Measurements from ENCODE around the gene HMOX1.
"Not testable (repeated sequence)": the region's sequence is repeated elsewhere in the genome, so short reads cannot be mapped to it uniquely, and the experiment has no call there.

The HMOX1 gene

GRCh38 chr22:35350539-35351503 is 30.1 kb upstream of the HMOX1 start:
- DNase-seq (ENCODE audit: low read depth, low spot score), result peak; percentile 70

DNA sequence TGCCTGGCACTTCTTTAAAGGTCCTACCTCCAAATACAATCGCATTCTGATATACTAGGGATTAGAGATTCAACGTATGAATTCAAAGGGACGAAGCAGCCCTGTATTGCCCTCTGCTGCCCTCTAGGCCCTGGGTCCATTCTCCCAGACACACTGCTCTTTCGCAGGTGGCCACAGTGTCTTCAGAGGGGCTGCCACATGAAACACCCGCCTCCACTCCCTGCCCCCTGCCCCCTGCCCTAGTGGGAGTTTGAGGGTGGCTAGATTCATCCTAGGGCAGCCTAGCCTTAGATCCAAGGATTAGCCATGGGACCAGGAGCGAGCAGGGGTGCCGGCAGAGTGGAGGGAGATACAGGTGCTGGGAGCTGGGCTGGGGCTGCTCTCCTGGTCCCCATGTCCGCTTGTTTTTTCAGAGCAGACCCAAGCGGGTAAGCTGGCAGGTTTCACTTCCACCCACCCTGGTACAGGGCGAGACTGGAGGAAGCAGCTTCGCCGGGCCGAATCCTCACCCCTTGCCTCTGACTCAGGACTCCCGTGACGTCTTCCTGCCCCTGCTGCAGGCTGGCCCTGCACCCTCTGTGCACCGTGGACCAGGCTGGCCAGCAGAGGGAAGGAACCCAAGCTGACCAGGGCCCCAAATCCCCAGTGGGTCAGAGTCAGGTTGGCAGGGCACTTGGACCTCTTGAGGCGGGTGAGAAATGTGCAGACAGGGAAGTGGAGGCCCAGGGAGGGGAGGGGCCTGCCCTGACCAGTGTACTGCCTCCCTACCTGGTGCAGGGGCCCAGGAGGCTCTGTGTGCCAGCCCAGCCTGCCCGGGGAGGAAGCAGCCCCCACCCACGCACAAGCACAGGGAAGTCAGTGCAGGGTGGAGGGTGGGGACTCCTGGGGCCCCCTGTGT is 28.4 kb upstream of the HMOX1 start:
- DNase-seq (ENCODE audit: low read depth, low spot score), result no peak

- no peak for DNase-seq (ENCODE audit: low read depth, low spot score)
Observed at GRCh38 chr22:35353318-35353717, 27.6 kb upstream of the HMOX1 start.

GRCh38 chr22:35354068-35354467 is 26.8 kb upstream of the HMOX1 start:
- DNase-seq (ENCODE audit: low read depth, low spot score), result no peak

- no peak for DNase-seq (ENCODE audit: low read depth, low spot score)
Observed at GRCh38 chr22:35357883-35358621, 22.8 kb upstream of the HMOX1 start.

GRCh38 chr22:35359380-35360065 is 21.4 kb upstream of the HMOX1 start:
- DNase-seq (ENCODE audit: low read depth, low spot score), result no peak

DNA sequence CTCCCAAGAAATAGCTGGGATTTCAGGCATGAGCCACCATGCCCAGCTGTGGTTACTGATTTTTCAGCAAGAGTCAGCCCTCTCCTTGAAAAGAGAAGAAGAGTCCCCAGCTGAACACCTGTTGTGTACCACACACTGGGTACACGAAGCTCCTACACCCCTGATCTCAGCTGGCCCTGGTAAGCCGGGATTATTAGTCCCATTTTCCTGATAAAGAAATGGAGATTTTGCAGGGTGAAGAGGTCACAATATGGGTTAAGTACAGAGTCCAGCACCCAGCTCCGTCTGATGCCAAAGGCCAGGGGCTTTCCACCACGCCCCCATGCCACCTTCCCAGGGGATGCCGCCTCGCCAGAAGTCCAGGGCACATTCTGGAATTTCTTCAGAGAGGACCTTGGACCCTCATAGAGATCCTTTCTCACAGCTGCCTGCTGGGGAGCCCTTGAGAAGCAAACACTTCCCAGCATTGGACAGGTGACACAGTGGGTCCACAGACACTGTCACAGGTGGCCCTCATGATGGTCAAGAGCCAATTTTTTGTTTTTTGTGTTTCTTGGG is 19.8 kb upstream of the HMOX1 start:
- DNase-seq (ENCODE audit: low read depth, low spot score), result no peak

DNA sequence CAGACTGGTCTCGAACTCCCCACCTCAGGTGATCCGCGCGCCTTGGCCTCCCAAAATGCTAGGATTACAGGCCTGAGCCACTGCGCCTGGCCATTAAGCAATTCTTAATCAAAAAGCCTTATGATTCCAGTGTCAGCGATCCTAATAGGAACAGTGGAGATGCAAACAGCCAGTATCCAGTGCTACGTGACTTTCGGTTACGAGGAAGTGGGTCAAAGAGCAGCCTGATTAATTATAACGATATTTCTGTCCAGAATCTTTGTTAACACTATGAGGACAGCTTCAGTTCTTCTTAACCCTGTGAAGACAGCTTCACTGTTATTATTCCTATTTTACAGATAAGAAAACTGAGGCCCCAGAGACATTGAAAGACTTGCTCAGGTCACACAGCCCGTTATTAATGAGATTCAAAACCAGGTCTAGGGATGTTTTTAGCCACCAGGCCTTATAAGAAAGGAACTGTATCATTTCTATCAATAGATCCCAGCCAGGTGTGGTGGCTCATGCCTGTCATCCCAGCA is 17.3 kb upstream of the HMOX1 start:
- no peak for DNase-seq (ENCODE audit: low read depth, low spot score)

DNA sequence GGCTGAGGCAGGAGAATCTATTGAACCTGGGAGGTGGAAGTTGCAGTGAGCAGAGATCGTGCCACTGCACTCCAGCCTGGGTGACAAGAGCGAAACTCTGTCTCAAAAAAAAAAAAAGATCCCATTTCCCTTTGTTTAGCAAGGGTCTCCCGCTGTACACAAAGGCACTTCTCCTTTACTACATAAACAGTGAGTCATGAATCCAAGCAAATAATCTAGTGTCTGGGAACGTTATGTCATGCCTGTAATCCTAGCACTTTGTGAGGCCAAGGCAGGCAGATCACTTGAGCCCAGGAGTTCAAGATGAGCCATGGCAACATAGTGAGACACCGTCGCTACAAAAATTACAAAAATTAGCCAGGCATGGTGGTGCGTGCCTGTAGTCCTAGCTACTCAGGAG is 16.7 kb upstream of the HMOX1 start:
- DNase-seq (ENCODE audit: low read depth, low spot score), result not testable (repeated sequence)

GRCh38 chr22:35367331-35367886 is 13.5 kb upstream of the HMOX1 start:
- DNase-seq (ENCODE audit: low read depth, low spot score), result no peak

GRCh38 chr22:35368386-35368785 is 12.5 kb upstream of the HMOX1 start:
- DNase-seq (ENCODE audit: low read depth, low spot score), result no peak

- no peak for DNase-seq (ENCODE audit: low read depth, low spot score)
Observed at GRCh38 chr22:35369996-35370395, 10.9 kb upstream of the HMOX1 start.

- no peak for DNase-seq (ENCODE audit: low read depth, low spot score)
Observed at GRCh38 chr22:35373781-35374180, 7.1 kb upstream of the HMOX1 start.

DNA sequence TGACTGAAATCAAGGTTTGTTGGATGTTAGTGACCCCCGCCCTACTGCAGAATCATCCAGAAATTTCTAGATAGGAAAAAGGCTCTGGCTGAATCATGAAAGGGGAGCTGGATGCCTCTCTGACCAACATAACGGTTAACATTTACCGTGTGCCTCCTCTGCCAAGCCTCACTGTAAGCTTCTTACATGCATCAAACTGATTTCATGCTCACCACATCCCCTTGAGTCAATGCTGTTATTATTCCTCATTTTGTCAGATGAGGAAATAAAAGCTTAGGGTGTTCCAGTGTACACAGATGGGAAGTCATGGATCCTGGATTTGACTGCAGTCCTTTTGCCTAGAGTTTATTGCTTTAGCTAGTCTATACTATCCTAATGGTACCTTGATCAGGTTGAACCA is 5.9 kb upstream of the HMOX1 start:
- DNase-seq (ENCODE audit: low read depth, low spot score), result no peak

GRCh38 chr22:35375526-35375925 is 5.4 kb upstream of the HMOX1 start:
- DNase-seq (ENCODE audit: low read depth, low spot score), result no peak

DNA sequence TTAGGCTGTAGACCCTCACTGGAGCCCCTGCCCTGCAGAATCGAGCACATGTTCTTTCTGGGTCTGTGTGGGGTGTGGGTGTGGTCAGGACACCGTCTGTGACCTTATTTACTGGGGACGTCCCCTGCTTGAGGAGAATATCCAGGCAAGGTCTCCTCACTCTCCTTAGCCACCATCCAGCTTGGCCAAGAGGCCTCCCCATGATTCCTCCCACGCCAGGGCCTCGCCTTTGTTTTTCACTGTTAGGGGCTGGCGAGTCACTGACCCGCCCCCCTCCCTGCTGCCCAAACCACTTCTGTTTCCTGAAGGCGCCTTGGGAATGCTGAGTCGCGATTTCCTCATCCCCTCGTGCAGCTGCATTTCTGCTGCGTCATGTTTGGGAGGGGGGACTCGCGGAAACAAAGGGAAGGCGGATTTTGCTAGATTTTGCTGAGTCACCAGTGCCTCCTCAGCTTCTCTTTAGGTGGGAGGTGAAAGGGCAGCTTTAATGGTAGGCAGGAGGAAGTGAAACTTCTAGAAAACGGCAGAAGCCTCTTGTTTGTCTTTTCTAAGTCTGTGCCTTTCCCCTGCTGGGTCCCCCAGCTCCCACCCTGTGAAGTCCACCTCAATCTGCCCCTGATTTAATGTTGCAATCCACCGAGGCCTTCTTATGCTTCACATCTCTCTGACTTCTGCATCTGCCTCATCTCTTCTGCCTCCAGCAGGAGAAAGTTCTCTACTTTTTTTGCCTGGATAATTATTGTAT is 4.0 kb upstream of the HMOX1 start:
- peak; percentile 98 for DNase-seq (ENCODE audit: low read depth, low spot score)

DNA sequence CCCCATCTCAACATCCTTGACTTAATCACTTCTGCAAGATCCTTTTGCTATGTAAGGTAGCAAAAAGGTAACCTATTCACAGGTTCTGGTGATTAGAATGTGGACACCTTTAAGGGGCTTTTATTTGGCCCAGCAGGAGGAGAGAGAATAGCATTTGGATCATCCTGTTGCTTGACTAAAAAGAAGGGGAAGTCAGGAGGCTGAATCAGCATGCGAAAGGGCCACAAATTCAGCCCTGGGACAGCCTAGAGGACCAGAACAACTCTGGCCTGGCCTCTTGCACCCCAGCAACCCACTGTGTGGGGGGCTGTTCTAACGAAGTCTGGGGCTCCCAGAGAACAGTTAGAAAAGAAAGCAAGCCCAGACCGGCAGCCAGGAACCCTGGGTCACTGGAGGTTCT is 3.2 kb upstream of the HMOX1 start:
- peak; percentile 73 for DNase-seq (ENCODE audit: low read depth, low spot score)

GRCh38 chr22:35378621-35379020 is 2.3 kb upstream of the HMOX1 start:
- no peak for DNase-seq (ENCODE audit: low read depth, low spot score)

GRCh38 chr22:35379146-35379993 is 1.5 kb upstream of the HMOX1 start:
- no peak for DNase-seq (ENCODE audit: low read depth, low spot score)

Measured in iPS DF 19.7 (cell line).